HepG2 (cell line): ENCODE data around the gene DNAI4. TPM values are rescaled to one million over a fixed set of nuclear protein-coding genes. Genes with fewer than 3 reads are reported as not detected.

Experiments
- ARNTL ChIP-seq: sonication (generic); formaldehyde crosslinking; IDR thresholded peaks from 2 replicates; pipeline ENCODE4 v1.4.0; 2020; ENCODE audit warnings: mild to moderate bottlenecking, missing genetic modification reagents
- BRCA1 ChIP-seq: sonication (generic); formaldehyde crosslinking; IDR thresholded peaks from 2 replicates; pipeline ENCODE4 v1.4.0; 2020; ENCODE audit warnings: missing genetic modification reagents
- CENPX ChIP-seq: sonication (generic); formaldehyde crosslinking; IDR thresholded peaks from 2 replicates; pipeline ENCODE4 v1.9.0; 2021; ENCODE audit warnings: mild to moderate bottlenecking, missing genetic modification reagents, moderate library complexity
- DNMT1 ChIP-seq: sonication (generic); formaldehyde crosslinking; IDR thresholded peaks from 2 replicates; pipeline ENCODE4 v1.5.1; 2020; ENCODE audit warnings: mild to moderate bottlenecking, missing genetic modification reagents
- DNMT3B ChIP-seq: conservative IDR thresholded peaks from 2 replicates; pipeline ENCODE4 v1.6.1; 2016; ENCODE audit warnings: missing biosample characterization, control low read depth
- FOXA3 ChIP-seq: IDR thresholded peaks from 2 replicates; pipeline ENCODE4 v1.6.1; 2016; ENCODE audit warnings: missing genetic modification reagents, missing compliant biosample characterization
- GABPA ChIP-seq, 2 experiments: IDR thresholded peaks; 2 replicates each; pipeline ENCODE4 v1.6.1; 2011 to 2016; ENCODE audit warnings: low read depth in 2 of 2, low read length in 1 of 2, missing biosample characterization in 1 of 2, missing genetic modification characterization in 1 of 2
- HNRNPL ChIP-seq: fragments of 200-400 bp; formaldehyde crosslinking; IDR thresholded peaks from 2 replicates; pipeline ENCODE4 v1.6.1; 2017; ENCODE audit warnings: mild to moderate bottlenecking, low read depth, low read length
- IRX3 ChIP-seq: sonication (generic); formaldehyde crosslinking; IDR thresholded peaks from 2 replicates; pipeline ENCODE4 v1.8.1; 2023; ENCODE audit warnings: mild to moderate bottlenecking, low read depth, missing genetic modification reagents, borderline replicate concordance
- MBNL3 ChIP-seq: fragments of 250-450 bp; sonication (Bioruptor Pico); conservative IDR thresholded peaks from 2 replicates; pipeline ENCODE4 v1.8.0; 2022; ENCODE audit warnings: mild to moderate bottlenecking, inconsistent platforms
- NFKBIZ ChIP-seq: IDR thresholded peaks from 2 replicates; pipeline ENCODE4 v1.6.1; 2018; ENCODE audit warnings: missing genetic modification reagents, missing compliant biosample characterization
- PCBP2 ChIP-seq: fragments of 200-400 bp; formaldehyde crosslinking; optimal IDR thresholded peaks from 2 replicates; pipeline ENCODE3; 2018; ENCODE audit warnings: low read length, low read depth; ENCODE audit not compliant: poor library complexity, severe bottlenecking
- PLSCR1 ChIP-seq: sonication (generic); formaldehyde crosslinking; IDR thresholded peaks from 2 replicates; pipeline ENCODE4 v1.5.0; 2020; ENCODE audit warnings: missing genetic modification reagents, mild to moderate bottlenecking, borderline replicate concordance
- REPIN1 ChIP-seq: sonication (generic); formaldehyde crosslinking; IDR thresholded peaks from 2 replicates; pipeline ENCODE4 v1.8.0; 2022; ENCODE audit warnings: missing genetic modification reagents, low read depth, mild to moderate bottlenecking, borderline replicate concordance
- SATB2 ChIP-seq: sonication (generic); formaldehyde crosslinking; IDR thresholded peaks from 2 replicates; pipeline ENCODE4 v1.5.0; 2020; ENCODE audit warnings: missing genetic modification reagents
- SMARCC2 ChIP-seq: fragments of 450-650 bp; IDR thresholded peaks from 2 replicates; pipeline ENCODE4 v1.6.1; 2017; ENCODE audit warnings: antibody characterized with exemption, mild to moderate bottlenecking
- SMARCE1 ChIP-seq: fragments of 450-650 bp; IDR thresholded peaks from 2 replicates; pipeline ENCODE4 v1.6.1; 2017; ENCODE audit warnings: borderline replicate concordance
- SUZ12 ChIP-seq: fragments of 150-350 bp; IDR thresholded peaks from 2 replicates; pipeline ENCODE4 v1.6.1; 2014; ENCODE audit warnings: low read depth, low read length
- SYNCRIP ChIP-seq: fragments of 200-400 bp; formaldehyde crosslinking; IDR thresholded peaks from 2 replicates; pipeline ENCODE4 v1.6.1; 2018; ENCODE audit warnings: mild to moderate bottlenecking, low read depth, low read length; ENCODE audit not compliant: insufficient read depth
- WIZ ChIP-seq: sonication (generic); formaldehyde crosslinking; IDR thresholded peaks from 2 replicates; pipeline ENCODE4 v1.5.1; 2020; ENCODE audit warnings: mild to moderate bottlenecking, missing genetic modification reagents
- ZFP37 ChIP-seq: sonication (generic); formaldehyde crosslinking; IDR thresholded peaks from 2 replicates; pipeline ENCODE4 v1.4.0; 2020; ENCODE audit warnings: missing genetic modification reagents, borderline replicate concordance
- ZFYVE20 ChIP-seq: sonication (generic); formaldehyde crosslinking; IDR thresholded peaks from 2 replicates; pipeline ENCODE4 v1.8.0; 2023; ENCODE audit warnings: low read depth, mild to moderate bottlenecking, moderate library complexity, missing genetic modification reagents, borderline replicate concordance
- ZKSCAN8 ChIP-seq: IDR thresholded peaks from 2 replicates; pipeline ENCODE4 v1.6.1; 2016; ENCODE audit warnings: borderline replicate concordance, missing genetic modification reagents, missing compliant biosample characterization
- ZNF232 ChIP-seq: sonication (generic); formaldehyde crosslinking; IDR thresholded peaks from 2 replicates; pipeline ENCODE4 v1.4.0; 2020; ENCODE audit warnings: missing genetic modification reagents, borderline replicate concordance
- ZNF264 ChIP-seq: sonication (generic); formaldehyde crosslinking; IDR thresholded peaks from 2 replicates; pipeline ENCODE4 v1.4.0; 2020; ENCODE audit warnings: missing genetic modification reagents
- ZNF432 ChIP-seq: sonication (generic); formaldehyde crosslinking; IDR thresholded peaks from 2 replicates; pipeline ENCODE4 v1.5.0; 2020; ENCODE audit warnings: missing genetic modification reagents, mild to moderate bottlenecking, borderline replicate concordance
- ZNF570 ChIP-seq: sonication (generic); formaldehyde crosslinking; IDR thresholded peaks from 2 replicates; pipeline ENCODE4 v1.4.0; 2020; ENCODE audit warnings: mild to moderate bottlenecking, missing genetic modification reagents, borderline replicate concordance
- ZNF75D ChIP-seq: sonication (generic); formaldehyde crosslinking; IDR thresholded peaks from 2 replicates; pipeline ENCODE4 v1.8.1; 2023; ENCODE audit warnings: missing genetic modification reagents, mild to moderate bottlenecking, borderline replicate concordance
- ZSCAN25 ChIP-seq: sonication (generic); formaldehyde crosslinking; IDR thresholded peaks from 2 replicates; pipeline ENCODE4 v1.8.0; 2022; ENCODE audit warnings: mild to moderate bottlenecking, missing genetic modification reagents
- polyA plus RNA-seq, 8 experiments: library from polyadenylated mRNA; depleted of rRNA in 3 of 8; stranded (reverse) in 7 of 8; unstranded in 1 of 8; fragments of >200 nt; fragmentation: Illumina TruSeq in 4 of 8; extraction: Trizol in 4 of 8; gene quantifications; 2 replicates each; pipeline versions ENCODE4 v1.2.1 to v1.2.3, GENCODE V29; 2011 to 2016; ENCODE audit warnings: low read depth in 4 of 8, missing spikeins in 1 of 8, mixed read lengths in 1 of 8; ENCODE audit not compliant: insufficient read depth in 1 of 8
- total RNA-seq, 5 experiments: library from RNA; depleted of rRNA; stranded (reverse); fragments of >200 nt; fragmentation: Illumina TruSeq; extraction: Trizol; gene quantifications; 2 replicates each; pipeline ENCODE4 v1.2.3, GENCODE V29; 2016; ENCODE audit warnings: low read depth in 1 of 5
- TF ChIP-seq, protein P1 (sequence below): sonication (generic); formaldehyde crosslinking; IDR thresholded peaks from 2 replicates; pipeline ENCODE4 v1.4.0; 2020; ENCODE audit warnings: missing genetic modification reagents

The DNAI4 gene
- total and polyA plus RNA-seq, 2 of the 13 experiments (the other 11 are each of a cell fraction or from before 2014, with no cell fraction given) = 0.04 to 0.08 TPM

DNA sequence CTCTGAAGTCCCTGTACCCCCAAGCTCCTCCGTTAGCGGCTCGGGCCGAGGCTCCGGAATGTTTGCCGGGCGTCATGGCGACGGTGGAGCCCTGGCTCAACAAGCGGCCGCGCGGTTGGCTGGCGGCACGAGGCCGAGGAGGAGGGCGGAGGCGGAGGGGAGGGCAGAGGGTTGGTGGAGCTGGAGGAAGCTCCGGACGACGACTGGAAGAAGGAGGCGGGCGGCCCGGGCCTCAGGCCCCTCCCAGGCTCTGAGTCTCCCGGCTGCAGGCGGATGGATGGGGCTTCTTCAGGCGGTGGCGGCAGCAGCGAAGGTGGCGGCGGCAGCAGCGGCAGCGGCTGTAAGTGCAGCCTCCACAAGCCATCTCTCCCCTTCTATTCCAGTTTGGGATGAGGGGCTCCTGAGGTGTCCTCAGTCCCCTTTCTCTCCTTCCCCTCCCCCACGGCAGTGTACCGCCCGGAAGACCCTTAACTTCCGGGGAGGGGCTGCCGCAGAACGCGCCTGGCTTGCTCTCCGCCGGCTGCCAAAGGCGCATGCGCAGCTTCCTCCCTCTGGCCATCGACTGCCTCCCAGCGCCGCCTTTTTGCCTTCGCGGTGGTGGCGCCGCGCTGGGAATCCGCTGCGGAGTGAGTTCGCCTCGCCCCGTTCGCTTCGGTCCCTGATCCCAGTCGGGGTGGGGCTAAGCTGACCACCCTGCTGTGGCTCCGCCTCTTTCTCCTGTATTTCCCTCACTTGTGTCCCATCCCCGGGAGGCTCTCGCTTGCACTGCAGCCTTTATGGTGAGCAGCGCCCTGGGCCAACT is at the start of gene DNAI4, which contains the start of gene MIER1 (continued):
- no peak for TF ChIP-seq DNMT1 (CRISPR knock-in tag)
- no peak for TF ChIP-seq ZNF570 (CRISPR knock-in tag)
- no peak for TF ChIP-seq DNMT3B (CRISPR knock-in tag)
- no peak; the same call in 1 of the 2 replicates for TF ChIP-seq FOXA3 (CRISPR knock-in tag)
- TF ChIP-seq ZNF432 = no peak
- TF ChIP-seq, protein P1, sequence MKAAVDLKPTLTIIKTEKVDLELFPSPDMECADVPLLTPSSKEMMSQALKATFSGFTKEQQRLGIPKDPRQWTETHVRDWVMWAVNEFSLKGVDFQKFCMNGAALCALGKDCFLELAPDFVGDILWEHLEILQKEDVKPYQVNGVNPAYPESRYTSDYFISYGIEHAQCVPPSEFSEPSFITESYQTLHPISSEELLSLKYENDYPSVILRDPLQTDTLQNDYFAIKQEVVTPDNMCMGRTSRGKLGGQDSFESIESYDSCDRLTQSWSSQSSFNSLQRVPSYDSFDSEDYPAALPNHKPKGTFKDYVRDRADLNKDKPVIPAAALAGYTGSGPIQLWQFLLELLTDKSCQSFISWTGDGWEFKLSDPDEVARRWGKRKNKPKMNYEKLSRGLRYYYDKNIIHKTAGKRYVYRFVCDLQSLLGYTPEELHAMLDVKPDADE (CRISPR knock-in tag) = 0 out of 2 replicates have a peak, but pooled peaks have one; percentile 81
- TF ChIP-seq ZKSCAN8 (CRISPR knock-in tag) = peak; percentile 11; the same call in 1 of the 2 replicates
- no peak for TF ChIP-seq BRCA1 (CRISPR knock-in tag)
- TF ChIP-seq SYNCRIP = no peak
- TF ChIP-seq SMARCE1 = no peak
- 0 out of 2 replicates have a peak, but pooled peaks have one; percentile 33 for TF ChIP-seq NFKBIZ
- TF ChIP-seq ZNF264 = no peak; the same call in none of the 2 replicates
- no peak for TF ChIP-seq ZNF232 (CRISPR knock-in tag)
- no peak for TF ChIP-seq HNRNPL
- no peak for TF ChIP-seq ZNF75D (CRISPR knock-in tag)
- TF ChIP-seq IRX3 (CRISPR knock-in tag) = no peak
- TF ChIP-seq ZFP37 (CRISPR knock-in tag) = no peak
- TF ChIP-seq WIZ (CRISPR knock-in tag) = 0 out of 2 replicates have a peak, but pooled peaks have one; percentile 1
- no peak for TF ChIP-seq PLSCR1 (CRISPR knock-in tag)
- TF ChIP-seq ZFYVE20 (CRISPR knock-in tag) = no peak
- no peak for TF ChIP-seq CENPX
- peak; percentile 46; the same call in 1 of the 2 replicates for TF ChIP-seq ARNTL (CRISPR knock-in tag)
- TF ChIP-seq SATB2 (CRISPR knock-in tag) = no peak
- no peak for TF ChIP-seq MBNL3 (CRISPR knock-in tag)
- no peak for TF ChIP-seq SMARCC2
- no peak for TF ChIP-seq SUZ12
- TF ChIP-seq PCBP2 = no peak
- peak; percentile 71 for TF ChIP-seq GABPA (IDR thresholded peaks at IDR 0.05; ENCODE audit: low read depth, low read length)
- peak; percentile 92 for TF ChIP-seq GABPA (CRISPR knock-in tag; IDR thresholded peaks at IDR 0.05; ENCODE audit: low read depth)
- TF ChIP-seq REPIN1 (CRISPR knock-in tag) = peak; percentile 58
- TF ChIP-seq ZSCAN25 = peak; percentile 33; the same call in 1 of the 2 replicates
